Measurements from ENCODE around the gene SLC12A7. TPM values are rescaled to one million over a fixed set of nuclear protein-coding genes. Genes with fewer than 3 reads are reported as not detected.

The SLC12A7 gene
- total and polyA plus RNA-seq, 11 donors, result 66.3 to 159 (median 128) TPM

- Histone ChIP-seq H3K27ac (peak overlapping the region; percentile 85 to 99 (median 96)), H3K9me3 (no peaks in the 10 kb centered on the region), H3K4me1 (peaks cover 13 to 69% (median 54%) of the 10 kb centered on the region in 12 donors), H3K27me3 (no peaks in the 10 kb centered on the region), H3K4me3 (peak overlapping the region in 11 of 12 donors; percentile 78 to 100 (median 93)), H3K36me3 (peaks cover 0 to 10% (median 0%) of the 10 kb centered on the region in 9 donors)
- no peak for DNase-seq
- TF ChIP-seq POLR2A (IDR thresholded peaks at IDR 0.05) (no peak), CTCF (IDR thresholded peaks at IDR 0.05) (no peak)
- ATAC-seq, result no peak
- WGBS, 4 donors, result 49 to 65% (median 56%) methylated on average over 14 to 26 of the region's 26 CpGs
- intact Hi-C loops (cut with DNase I), result no loop called here
Measured at GRCh38 chr5:1109542-1110306, 2.1 kb downstream of the SLC12A7 start.

- Histone ChIP-seq H3K27me3 (no peaks in the 10 kb centered on the region), H3K9me3 (no peaks in the 10 kb centered on the region), H3K36me3 (peaks cover 0 to 10% (median 0%) of the 10 kb centered on the region in 9 donors), H3K27ac (peak overlapping the region; percentile 21 to 99 (median 96)), H3K4me3 (peak overlapping the region in 11 of 12 donors; percentile 9 to 100 (median 93)), H3K4me1 (peaks cover 22 to 78% (median 63%) of the 10 kb centered on the region in 12 donors)
- intact Hi-C loops (cut with DNase I), result no loop called here
- ATAC-seq (peak in 1 of 4 donors; percentile 4), DNase-seq (no peak)
- WGBS, 4 donors, result 40 to 70% (median 50%) methylated on average over 9 to 11 of the region's 11 CpGs
- no peak for TF ChIP-seq POLR2A (IDR thresholded peaks at IDR 0.05)
- no peak for TF ChIP-seq CTCF (IDR thresholded peaks at IDR 0.05)
Measured at GRCh38 chr5:1108865-1109174, 3.0 kb downstream of the SLC12A7 start.

- intact Hi-C loops (cut with DNase I), result no loop called here
- ATAC-seq, result no peak
- Histone ChIP-seq H3K4me1 (peaks cover 24 to 83% (median 69%) of the 10 kb centered on the region in 12 donors), H3K27ac (peak overlapping the region; percentile 21 to 99 (median 96)), H3K4me3 (peak overlapping the region in 11 of 12 donors; percentile 5 to 98 (median 93)), H3K36me3 (peaks cover 0 to 10% (median 0%) of the 10 kb centered on the region in 9 donors), H3K9me3 (no peaks in the 10 kb centered on the region), H3K27me3 (no peaks in the 10 kb centered on the region)
- no peak for DNase-seq
- TF ChIP-seq POLR2A (IDR thresholded peaks at IDR 0.05) (no peak), CTCF (IDR thresholded peaks at IDR 0.05) (no peak)
- WGBS, 4 donors, result 47 to 65% (median 58%) methylated on average over 16 to 39 of the region's 39 CpGs
Measured at GRCh38 chr5:1108023-1108864, 3.6 kb downstream of the SLC12A7 start.

Measured in heart left ventricle (tissue), 16 donors.